HG02870 (cell line): Measurements from ENCODE around the gene HLA-G.
"Not testable (repeated sequence)": the region's sequence is repeated elsewhere in the genome, so short reads cannot be mapped to it uniquely, and the experiment has no call there.

ENCODE experiments used
- ATAC-seq: cut with Tn5 transposase; IDR thresholded peaks from one replicate; pipeline ENCODE4 v1.9.1; 2021; ENCODE audit warnings: mild to moderate bottlenecking, moderate library complexity; ENCODE audit not compliant: unreplicated experiment

Gene HLA-G

DNA sequence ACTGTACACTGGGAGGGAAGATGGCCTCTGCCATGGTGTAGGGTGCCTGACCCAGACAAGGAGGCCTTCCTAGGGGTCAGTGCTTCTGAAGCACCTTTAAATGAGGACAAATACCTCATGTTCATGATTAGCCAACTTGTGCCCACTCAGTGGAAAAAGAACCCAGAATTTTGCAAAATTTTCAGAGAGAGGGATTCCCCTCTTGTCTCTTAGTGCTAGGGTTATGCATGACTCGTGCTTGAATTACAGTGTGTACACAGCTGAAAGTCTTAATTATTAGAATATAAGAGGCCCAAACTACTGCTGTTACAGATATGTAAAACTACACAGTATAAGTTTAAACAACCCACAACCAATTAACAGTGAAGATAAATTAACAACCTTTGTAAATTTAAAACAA lies 38.0 kb downstream of the HLA-G start:
- ATAC-seq, result no peak

DNA sequence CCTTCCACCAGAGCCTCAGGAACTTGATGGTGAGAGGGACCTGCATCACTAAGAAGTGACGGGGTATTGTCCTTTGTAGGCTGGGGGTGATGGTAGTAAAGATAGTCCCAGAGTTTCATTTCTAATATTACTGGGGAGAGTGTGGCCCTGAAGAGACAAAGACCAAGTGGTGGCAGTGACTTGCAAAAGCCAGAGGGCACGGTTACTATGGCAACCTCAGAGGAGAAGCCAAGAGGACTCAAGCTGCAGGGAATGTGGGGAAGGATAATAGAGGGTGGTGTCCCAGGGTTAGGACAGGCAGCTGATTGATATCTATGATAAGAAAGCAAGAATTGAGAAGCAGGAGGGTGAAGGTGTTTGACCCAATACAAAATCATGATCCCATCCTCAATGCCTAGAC lies 42.5 kb downstream of the HLA-G start:
- ATAC-seq, result no peak

DNA sequence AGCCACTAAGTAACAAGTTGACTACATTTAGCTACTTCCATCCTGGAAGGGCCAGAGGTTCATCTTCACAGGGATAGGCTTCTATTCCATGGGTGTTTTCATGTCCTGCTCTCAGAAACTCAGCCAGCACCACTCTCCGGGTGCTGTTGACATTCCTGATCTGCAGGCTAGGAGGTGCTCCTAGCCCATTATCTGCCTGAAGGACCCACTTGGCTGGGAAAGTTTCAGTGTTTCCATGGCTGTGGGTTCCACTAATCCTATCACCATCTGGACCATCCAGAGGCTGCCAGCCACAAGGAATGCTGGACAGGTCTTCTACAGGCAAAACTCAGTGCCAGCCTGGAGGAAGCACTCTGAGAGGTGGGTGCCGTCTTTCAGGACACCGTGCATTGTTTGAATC lies 45.2 kb downstream of the HLA-G start:
- ATAC-seq, result no peak

DNA sequence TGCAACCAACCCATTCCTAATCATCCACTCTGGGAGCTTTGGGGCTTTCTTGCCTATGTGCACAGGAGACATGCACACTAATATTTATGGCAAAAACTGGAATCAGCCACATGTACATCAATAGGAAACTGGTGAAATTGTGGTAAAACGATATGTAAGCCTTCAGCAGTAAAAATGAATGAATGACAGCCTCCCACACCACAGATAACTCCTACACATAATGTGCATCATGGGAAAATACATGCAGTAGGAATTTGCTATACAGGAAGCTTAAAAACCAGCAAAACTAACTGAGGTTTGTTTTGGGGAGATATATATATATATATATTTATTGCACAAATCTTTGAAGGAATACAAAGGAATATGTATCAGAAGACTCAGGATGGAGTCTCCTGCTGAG lies 47.6 kb downstream of the HLA-G start:
- ATAC-seq, result no peak

DNA sequence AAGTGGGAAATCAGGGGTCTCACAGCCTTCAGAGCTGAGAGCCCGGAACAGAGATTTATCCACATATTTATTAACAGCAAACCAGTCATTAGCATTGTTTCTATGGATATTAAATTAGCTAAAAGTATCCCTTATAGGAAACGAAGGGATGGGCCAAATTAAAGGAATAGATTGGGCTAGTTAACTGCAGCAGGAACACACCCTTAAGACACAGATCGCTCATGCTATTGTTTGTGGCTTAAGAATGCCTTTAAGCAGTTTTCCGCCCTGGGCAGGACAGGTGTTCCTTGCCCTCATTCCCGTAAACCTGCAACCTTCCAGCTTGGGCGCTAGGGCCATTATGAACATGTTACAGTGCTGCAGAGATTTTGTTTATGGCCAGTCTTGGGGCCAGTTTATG lies 48.1 kb downstream of the HLA-G start:
- not testable (repeated sequence) for ATAC-seq
